ENCODE data around the gene PTPRH. TPM values are rescaled to one million over a fixed set of nuclear protein-coding genes. Genes with fewer than 3 reads are reported as not detected.

Gene PTPRH
- polyA plus RNA-seq, 1 of the 3 experiments (the other 2 are of a cell fraction), result 1.1 TPM

DNA sequence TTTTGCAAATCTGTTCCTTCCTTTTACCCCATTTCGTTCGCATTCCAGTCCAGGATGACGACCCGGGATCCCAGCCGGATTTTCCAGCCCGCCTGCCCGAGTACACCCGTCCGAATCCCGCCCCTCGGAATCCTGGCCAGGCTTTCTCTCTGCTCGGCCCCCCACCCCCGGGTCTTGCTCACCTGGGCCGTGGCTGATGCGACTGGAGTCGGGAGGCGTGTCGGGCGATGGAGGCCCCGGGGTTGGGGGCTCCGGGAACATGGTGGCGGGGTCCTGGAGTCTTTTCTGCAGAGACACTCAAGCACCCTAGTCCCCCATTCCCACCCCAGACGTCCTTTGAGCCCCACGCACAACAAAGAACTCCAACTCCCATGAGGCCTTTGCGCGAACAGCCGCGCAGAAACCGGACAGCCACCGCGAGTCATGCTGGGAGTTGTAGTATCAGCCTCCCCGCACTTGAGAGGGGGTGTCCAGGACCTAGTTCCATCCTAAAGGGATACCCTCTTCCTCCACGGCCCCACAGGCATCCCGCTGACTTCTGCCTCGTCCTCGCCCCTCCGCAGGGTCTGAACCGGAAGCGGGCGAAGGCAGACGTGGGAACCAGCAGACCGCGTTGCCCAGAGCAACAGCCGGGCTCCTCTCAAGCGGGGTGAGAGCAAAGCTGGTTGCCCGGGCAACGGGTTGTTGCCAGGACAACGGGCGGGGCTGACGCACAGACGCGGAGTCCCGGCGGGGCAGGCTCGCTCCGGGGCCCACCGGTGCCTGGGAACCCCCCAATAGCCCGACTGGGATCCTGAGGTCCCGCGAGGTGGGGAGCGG is 30.3 kb downstream of the PTPRH start:
- H3K9me3 ChIP-seq, result no peaks in the 10 kb centered on the region
- H3K4me3 ChIP-seq (ENCODE audit: low read depth in 2 of 2, low read length in 1 of 2), result peak overlapping the region; percentile 54 to 56
- H3K36me3 ChIP-seq (replicated peaks in 1 of 2; ENCODE audit: control insufficient read depth in 1 of 2, insufficient read depth in 2 of 2, low read length in 1 of 2), result no peaks in the 10 kb centered on the region
- no peaks in the 10 kb centered on the region for H3K79me2 ChIP-seq (ENCODE audit: insufficient read depth)
- WGBS (ENCODE audit: low lambda C conversion rate), result 8% methylated on average over 28 of the region's 61 CpGs
- peaks cover 0 to 6% of the 10 kb centered on the region in 2 experiments; a peak in 1 of 4 replicates for H3K4me1 ChIP-seq (ENCODE audit: control insufficient read depth in 1 of 2, insufficient read depth in 2 of 2, low read depth in 1 of 2, low read length in 1 of 2)
- H3K9me2 ChIP-seq, result no peaks in the 10 kb centered on the region
- 0 out of 2 replicates have a peak overlapping the region, but pooled peaks have one; percentile 57 for H2AFZ ChIP-seq (ENCODE audit: low read depth)
- peak overlapping the region in 1 of 2 experiments; percentile 77; a peak in 1 of 4 replicates for H3K27ac ChIP-seq (ENCODE audit: low read depth in 2 of 2, low read length in 1 of 2)
- POLR2A ChIA-PET, result interaction anchor here (0.9 to 3.5 kb wide), 7 partner anchors 28 to 228 kb away, joined by 3 to 14 read pairs (median 5); partner anchors contain the start of genes BRSK1, PPP6R1, TMEM86B and UBE2S
- peak overlapping the region; percentile 83 for H3K4me2 ChIP-seq
- H3K9ac ChIP-seq, result peak overlapping the region; percentile 53; the same call in 1 of the 2 replicates
- no peaks in the 10 kb centered on the region for H4K20me1 ChIP-seq (ENCODE audit: insufficient read depth)
- CTCF ChIA-PET, result interaction anchor here (0.6 to 2.4 kb wide), 8 partner anchors 7 to 239 kb away, joined by 3 to 12 read pairs (median 4); partner anchors contain the start of gene DNAAF3
- H3F3A ChIP-seq (replicated peaks; ENCODE audit: insufficient read depth), result no peaks in the 10 kb centered on the region
- peak; percentile 44; the same call in 1 of the 2 replicates for TF ChIP-seq REST (IDR thresholded peaks at IDR 0.05; ENCODE audit: low read depth, low read length)
- no peak for TF ChIP-seq RCOR1 (IDR thresholded peaks at IDR 0.05; ENCODE audit: low read length)
- TF ChIP-seq YY1 (IDR thresholded peaks at IDR 0.05; ENCODE audit: low read depth), result 0 out of 2 replicates have a peak, but pooled peaks have one; percentile 10
- TF ChIP-seq JUND (IDR thresholded peaks at IDR 0.05), result no peak; the same call in 1 of the 2 replicates
- TF ChIP-seq RAD21 (IDR thresholded peaks at IDR 0.05; ENCODE audit: low read length), result peak; percentile 29
- TF ChIP-seq RFX5 (IDR thresholded peaks at IDR 0.05; ENCODE audit: low read length), result peak; percentile 86
- TF ChIP-seq CHD2 (IDR thresholded peaks at IDR 0.05; ENCODE audit: low read length, partially characterized antibody), result peak; percentile 8
- peak in 1 of 2 experiments; percentile 29; a peak in 1 of 4 replicates for TF ChIP-seq EP300 (IDR thresholded peaks at IDR 0.05; ENCODE audit: borderline replicate concordance in 1 of 2, low read depth in 1 of 2, low read length in 1 of 2)
- TF ChIP-seq SIN3A (IDR thresholded peaks at IDR 0.05; ENCODE audit: borderline replicate concordance, low read depth, low read length), result 0 out of 2 replicates have a peak, but pooled peaks have one; percentile 38
- peak; percentile 95 for TF ChIP-seq MXI1 (IDR thresholded peaks at IDR 0.05; ENCODE audit: low read depth, low read length)
- no peak for TF ChIP-seq USF2 (IDR thresholded peaks at IDR 0.05; ENCODE audit: borderline replicate concordance, low read depth, low read length)
- peaks cover 29% of the 10 kb centered on the region for H3K27me3 ChIP-seq (ENCODE audit: insufficient read depth)
- peak; percentile 97 for DNase-seq

Data from SK-N-SH (cell line).